Measurements from ENCODE around the gene PDS5B.
"Not testable (repeated sequence)": the region's sequence is repeated elsewhere in the genome, so short reads cannot be mapped to it uniquely, and the experiment has no call there.

The PDS5B gene

DNA sequence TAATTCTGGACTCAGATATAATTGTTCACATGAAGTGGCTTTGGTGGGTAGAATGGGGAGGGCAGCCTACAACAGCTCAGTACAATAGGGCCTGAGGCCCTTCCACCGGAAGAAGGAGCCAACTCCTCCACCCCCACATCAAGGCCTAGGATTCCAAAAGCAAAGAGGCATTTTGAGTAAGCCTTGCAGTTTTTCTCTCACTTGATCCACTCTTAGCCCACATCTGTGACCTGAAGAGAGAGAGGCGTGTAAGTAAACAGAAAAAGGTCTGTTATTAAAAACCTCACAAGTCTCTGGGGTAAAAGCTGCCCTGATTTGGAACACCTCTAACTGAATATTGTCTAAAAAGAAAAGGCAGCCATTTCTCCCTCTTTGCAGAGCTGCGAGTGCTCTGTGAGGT is 215.9 kb downstream of the PDS5B start:
- no peak for DNase-seq (ENCODE audit: low spot score)

- no peak for DNase-seq (ENCODE audit: low spot score)
Measured at GRCh38 chr13:32804673-32805230, 218.5 kb downstream of the PDS5B start.

- no peak for DNase-seq (ENCODE audit: low spot score)
Measured at GRCh38 chr13:32811297-32811800, 225.1 kb downstream of the PDS5B start.

GRCh38 chr13:32821149-32821688 is 235.0 kb downstream of the PDS5B start:
- DNase-seq (ENCODE audit: low spot score) = no peak

DNA sequence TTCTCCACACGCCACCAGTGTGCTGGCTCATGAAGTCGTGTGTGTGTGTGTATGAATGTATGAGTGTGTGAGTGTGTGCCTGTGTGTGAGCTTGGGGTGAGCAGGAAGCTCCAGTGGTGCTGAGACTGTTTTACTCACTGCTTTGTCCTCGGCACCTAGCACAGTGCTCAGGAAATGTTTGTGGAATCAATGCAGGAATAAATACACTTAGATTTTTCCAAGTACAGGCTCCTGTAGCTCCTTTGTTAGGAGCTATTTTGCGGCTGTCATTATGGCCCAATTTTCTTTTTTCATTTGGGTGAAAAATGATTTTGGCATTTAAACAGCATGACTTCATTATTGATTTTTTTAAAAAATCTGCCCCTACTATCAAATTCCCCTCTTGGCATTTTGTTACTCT is 236.5 kb downstream of the PDS5B start:
- no peak for DNase-seq (ENCODE audit: low spot score)

DNA sequence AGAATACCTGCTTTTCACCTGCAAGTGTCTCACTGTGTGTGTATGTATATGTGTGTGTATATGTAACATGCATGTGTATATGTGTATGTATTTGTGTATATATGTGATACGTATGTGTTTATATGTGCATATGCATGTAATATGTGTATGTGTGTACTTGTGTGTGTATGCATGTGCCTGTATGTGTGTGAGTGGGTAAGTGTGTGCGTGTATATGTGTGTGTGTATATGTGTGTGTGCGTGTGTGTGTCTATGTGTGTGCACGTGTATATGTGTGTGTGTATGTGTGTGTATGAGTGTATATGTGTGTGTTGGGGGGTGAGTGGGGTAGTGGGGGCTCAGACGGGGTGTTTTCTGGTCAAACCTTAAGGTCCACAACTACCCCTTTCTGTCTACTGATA is 237.3 kb downstream of the PDS5B start:
- DNase-seq (ENCODE audit: low spot score) = no peak

DNA sequence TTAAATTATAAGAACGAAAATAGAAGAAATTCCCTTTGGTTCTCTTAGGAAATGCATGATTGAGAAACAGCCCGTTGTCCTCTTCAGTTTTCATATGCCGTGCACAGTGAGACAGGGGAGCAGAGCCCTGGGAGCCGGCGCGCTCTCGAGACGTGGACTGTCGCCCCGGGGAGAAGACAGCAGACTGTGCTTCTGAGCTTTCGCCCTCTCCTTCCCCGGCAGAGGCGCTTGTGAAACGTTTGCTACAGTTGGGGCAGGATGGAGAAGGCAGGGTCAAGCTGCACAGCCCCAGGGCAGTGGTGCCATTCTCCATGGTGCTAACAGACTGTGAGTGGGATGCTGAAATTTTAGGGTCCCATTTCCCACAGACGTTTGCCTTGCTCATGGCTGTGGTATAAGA is 237.8 kb downstream of the PDS5B start:
- no peak for DNase-seq (ENCODE audit: low spot score)

- no peak for DNase-seq (ENCODE audit: low spot score)
Measured at GRCh38 chr13:32824675-32825074, 238.4 kb downstream of the PDS5B start.

DNA sequence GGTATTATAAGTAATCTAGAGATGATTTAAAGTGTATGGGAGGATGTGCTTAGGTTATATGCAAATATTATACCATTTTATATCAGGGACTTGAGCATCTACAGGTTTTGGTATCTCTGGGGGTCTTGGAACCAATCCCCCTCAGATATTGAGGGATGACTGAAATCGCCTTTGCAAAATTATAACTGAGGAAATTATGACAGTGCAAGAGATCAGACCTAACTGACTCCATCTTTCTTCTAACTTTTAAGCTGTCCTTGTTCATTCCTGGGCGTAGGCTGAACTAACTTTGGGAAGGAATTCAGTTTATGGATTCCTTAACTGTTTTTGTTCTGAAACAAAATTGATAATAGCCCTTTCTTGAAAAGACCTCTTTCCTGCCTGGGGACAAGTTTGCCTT is 239.2 kb downstream of the PDS5B start:
- DNase-seq (ENCODE audit: low spot score) = no peak

- not testable (repeated sequence) for DNase-seq (ENCODE audit: low spot score)
Measured at GRCh38 chr13:32826372-32826771, 240.1 kb downstream of the PDS5B start.

Measured in HuH-7 (cell line).